HFF-Myc (cell line): ENCODE data around the gene PHPT1.
"Not testable (repeated sequence)": the region's sequence is repeated elsewhere in the genome, so short reads cannot be mapped to it uniquely, and the experiment has no call there.

Source experiments
- DNase-seq: peaks from one replicate; pipeline ENCODE4 v3.0.0-alpha.2; 2011; ENCODE audit warnings: low read depth; ENCODE audit errors: extremely low read depth
- H3K4me3 ChIP-seq: replicated peaks from 2 replicates; pipeline ENCODE4 v1.5.1; 2011; ENCODE audit warnings: low read depth, mild to moderate bottlenecking, control low read depth, low read length
- TF ChIP-seq, protein P1 (sequence below): IDR thresholded peaks from 2 replicates; pipeline ENCODE4 v1.5.1; 2012; ENCODE audit warnings: mild to moderate bottlenecking, low read depth, low read length, control low read depth; ENCODE audit errors: missing control alignments

Gene PHPT1

DNA sequence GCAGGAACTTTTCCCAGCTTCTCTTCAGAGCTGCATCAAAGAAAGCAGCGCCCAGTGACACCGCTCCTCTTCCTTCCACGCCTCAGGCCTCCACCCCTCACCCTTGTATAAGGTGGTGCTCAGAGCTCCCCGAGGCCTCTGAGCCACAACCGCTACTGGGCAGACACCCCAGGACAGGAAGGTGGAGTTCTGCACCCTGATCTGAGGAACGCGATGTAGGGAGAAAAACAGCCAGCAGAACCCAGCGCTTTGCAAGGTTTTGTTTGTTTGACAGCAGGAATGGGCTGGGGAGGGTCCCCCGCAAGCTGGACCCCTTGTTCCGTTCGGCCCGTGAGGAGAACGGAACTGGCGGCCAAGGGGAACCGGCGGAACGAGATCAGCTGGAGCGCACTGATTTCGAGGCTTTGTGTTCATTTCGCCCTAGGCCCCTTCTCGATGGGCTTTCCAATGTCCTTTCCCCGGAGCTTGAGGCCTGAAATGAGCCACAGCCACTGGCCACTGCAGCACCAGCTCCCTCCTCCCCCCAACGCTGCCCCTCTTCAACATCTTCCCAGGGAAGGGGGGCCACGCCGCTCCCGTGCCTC is 12.8 kb downstream of the PHPT1 start:
- TF ChIP-seq, protein P1, sequence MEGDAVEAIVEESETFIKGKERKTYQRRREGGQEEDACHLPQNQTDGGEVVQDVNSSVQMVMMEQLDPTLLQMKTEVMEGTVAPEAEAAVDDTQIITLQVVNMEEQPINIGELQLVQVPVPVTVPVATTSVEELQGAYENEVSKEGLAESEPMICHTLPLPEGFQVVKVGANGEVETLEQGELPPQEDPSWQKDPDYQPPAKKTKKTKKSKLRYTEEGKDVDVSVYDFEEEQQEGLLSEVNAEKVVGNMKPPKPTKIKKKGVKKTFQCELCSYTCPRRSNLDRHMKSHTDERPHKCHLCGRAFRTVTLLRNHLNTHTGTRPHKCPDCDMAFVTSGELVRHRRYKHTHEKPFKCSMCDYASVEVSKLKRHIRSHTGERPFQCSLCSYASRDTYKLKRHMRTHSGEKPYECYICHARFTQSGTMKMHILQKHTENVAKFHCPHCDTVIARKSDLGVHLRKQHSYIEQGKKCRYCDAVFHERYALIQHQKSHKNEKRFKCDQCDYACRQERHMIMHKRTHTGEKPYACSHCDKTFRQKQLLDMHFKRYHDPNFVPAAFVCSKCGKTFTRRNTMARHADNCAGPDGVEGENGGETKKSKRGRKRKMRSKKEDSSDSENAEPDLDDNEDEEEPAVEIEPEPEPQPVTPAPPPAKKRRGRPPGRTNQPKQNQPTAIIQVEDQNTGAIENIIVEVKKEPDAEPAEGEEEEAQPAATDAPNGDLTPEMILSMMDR = no peak
- no peak overlapping the region for H3K4me3 ChIP-seq
- DNase-seq = no peak

DNA sequence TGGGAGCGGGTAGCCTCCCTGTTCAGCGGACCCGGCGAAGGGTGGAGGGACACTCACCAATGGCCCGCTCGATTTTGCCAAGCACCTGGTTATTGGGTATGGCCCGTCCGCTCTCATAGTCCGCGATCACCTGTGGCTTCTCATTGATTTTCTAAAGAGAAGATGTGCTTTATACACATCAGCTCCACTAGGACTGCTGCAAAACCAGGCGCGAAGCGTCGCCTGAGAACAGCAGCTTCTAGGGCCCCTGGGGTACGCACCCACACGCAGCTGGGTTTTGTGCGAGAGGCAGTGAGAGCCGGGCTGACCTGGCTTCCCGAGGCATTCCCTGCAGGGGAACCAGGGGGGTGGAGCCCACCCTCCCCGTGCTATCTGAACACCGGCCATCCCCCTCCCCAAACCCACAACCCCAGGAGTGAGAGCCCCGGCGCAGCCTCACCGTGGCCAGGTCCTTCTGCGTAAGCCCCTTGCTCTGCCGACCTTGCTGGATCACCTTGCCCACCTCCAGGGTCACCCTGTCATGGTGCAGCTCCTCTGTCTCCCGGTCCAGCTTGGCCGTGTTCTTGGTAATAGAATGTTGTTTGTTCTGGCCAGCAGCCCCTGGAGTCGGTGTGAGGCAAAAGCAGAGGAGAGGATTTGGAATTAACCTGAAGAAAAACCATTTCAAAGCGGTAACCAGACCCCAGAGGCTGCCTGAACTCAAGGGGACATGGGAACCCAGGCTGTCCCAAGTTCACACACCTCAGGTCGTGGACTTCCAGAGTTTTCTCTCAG is 13.8 kb downstream of the PHPT1 start:
- DNase-seq = no peak
- TF ChIP-seq, protein P1 = no peak
- no peak overlapping the region for H3K4me3 ChIP-seq

DNA sequence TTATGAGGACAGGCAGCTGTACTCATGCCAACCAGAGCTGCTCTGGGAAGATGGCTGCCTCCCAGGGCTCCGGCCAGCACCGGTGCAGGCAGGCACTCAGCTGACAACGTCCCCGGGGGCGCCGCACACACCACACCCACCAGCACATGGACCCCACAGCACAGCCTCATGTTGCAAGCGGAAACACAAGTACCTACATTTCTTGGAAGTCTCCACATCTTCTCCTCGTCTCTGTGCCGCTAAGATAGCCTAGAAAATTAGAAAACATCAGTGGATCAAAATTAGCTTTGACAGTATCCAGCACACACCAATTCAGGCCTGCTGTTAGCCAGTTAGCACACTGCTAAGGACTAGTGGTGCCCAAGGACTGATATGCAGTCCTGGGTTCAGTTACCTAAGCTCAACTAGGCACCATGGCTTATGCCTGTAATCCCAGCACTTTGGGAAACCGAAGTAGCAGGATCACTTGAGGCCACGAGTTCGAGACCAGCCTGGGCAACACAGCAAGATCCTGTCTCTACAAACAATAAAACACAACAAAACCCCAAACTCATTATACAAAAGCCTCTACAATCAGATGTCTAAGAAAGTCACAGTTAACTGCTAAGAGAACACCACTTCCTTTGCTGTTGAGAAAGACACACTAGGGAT is 14.5 kb downstream of the PHPT1 start:
- no peak overlapping the region for H3K4me3 ChIP-seq

DNA sequence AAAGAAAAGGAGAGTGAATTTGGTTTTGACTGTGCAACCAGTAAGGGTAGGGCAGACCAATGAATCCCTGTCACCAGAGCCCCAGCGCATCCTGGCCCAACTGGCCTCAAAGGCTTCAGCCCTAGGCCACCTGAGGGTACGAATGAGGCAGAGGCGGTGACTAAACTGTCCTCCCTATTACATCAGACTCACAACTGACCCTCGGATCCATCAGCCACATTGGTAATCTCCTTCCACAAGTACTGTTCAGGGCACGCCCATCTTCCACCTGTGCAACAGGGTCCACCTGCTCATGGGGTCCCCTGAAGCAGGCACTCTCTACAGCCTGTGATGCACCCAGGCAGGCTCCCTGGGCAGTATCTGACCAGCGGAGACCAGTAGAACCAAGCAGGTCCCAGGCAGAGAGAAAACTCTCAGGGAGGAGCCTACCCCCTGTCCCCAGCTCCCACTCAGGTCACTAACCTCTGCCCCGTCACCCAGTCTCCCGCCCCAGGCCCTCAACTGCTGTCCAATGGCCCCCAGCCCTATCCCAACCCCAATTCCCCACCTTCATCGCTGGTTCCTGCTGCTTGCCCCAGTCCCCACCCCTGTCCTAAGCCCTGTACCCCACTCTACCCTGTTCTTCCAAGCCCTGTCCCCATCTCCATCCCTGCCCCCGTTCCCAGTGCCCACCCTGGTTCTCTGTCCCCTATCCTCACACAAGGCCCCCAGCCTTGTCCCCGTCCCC is 16.0 kb downstream of the PHPT1 start:
- TF ChIP-seq, protein P1 = no peak
- H3K4me3 ChIP-seq = peak overlapping the region; percentile 75
- DNase-seq = no peak

More for the DNA sequence above, 14.5 kb downstream of the PHPT1 start:
- no peak for DNase-seq
- TF ChIP-seq, protein P1 = no peak

DNA sequence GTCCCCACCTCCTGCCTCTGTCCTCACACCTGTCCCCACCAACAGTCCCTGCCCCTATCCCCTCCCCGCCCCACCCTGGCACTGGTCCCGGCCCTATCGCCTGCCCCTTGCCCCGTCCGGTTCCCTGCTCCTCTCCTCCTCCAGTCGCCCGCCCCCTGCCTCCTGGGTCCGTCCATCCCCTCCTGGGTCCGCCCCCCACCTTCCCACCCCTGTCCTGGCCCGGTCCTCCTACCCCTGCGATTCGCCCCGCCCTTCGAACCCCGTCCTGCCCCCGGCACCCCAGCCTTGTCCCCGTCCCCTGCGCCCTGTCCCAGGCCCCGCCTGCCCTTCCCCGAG is 16.5 kb downstream of the PHPT1 start:
- TF ChIP-seq, protein P1 = no peak
- H3K4me3 ChIP-seq = peak overlapping the region; percentile 75
- DNase-seq = no peak

DNA sequence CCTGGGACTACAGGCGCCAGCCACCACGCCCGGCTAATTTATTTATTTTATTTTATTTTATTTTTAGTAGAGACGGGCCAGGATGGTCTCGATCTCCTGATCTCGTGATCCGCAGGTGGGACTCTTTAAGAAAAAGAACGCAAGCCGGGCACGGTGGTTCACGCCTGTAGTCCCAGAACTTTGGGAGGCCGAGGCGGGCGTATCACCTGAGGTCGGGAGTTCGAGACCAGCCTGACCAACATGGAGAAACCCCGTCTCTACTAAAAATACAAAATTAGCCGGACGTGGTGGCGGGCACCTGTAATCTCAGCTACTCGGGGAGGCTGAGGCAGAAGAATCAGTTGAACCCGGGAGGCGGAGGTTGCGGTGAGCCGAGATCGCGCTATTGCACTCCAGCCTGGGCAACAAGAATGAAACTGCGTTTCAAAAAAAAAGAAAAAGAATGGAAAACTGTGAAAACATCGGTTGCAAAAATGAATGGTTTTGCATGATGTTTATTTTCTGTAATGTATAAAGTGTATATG is 17.8 kb downstream of the PHPT1 start:
- peak overlapping the region; percentile 75 for H3K4me3 ChIP-seq
- not testable (repeated sequence) for DNase-seq
